Inferior parietal cortex (tissue), 1 donor: ENCODE data around the gene AGBL1.
A peak's percentile ranks its signal among the peaks of the same experiment; 100 is the strongest.
"Not testable (repeated sequence)": the region's sequence is repeated elsewhere in the genome, so short reads cannot be mapped to it uniquely, and the experiment has no call there.

Experiments used
- DNase-seq: peaks from one replicate; pipeline ENCODE4 v3.0.0-alpha.2; 2016; ENCODE audit errors: extremely low spot score

The AGBL1 gene

GRCh38 chr15:86082619-86083380, 3.1 kb downstream of the AGBL1 start:
- peak; percentile 64 for DNase-seq

DNA sequence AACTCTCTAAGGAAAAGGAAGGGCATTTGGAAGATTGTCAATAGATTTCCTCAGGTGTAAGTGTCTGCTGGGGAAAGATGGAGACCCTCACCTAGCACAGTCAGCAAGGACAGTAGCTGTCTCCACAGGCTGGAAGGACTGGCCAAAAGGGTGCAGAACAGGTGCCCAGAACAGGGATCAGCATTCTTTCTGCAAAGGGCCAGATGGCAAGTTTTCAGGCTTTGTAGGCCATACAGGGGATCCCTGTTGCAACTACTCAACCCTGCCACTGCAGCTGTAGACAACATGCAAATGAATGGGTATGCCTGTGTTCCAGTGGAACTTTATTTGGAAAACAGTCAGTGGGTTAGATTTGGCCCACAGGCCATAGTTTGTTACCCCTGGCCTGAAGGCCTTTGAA, 8.1 kb downstream of the AGBL1 start:
- no peak for DNase-seq

DNA sequence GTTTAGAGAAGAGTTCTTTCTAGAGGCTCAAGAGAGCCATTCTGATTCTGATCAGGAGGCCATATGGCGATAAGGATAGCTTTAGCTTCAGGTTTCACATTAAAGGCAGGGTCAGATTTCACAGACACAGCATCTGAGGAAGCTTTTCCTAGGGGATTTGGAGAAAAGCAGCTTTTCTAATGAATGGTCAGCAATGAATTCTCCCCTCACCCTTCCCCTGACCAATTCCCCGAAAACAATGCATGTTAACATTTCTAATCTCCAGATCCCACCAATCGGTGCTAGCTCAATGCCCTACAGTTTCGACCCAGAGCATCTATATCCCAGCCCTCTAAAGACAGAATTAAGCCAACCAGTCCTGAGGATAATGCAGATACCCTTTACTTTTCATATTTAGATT, 9.8 kb downstream of the AGBL1 start:
- no peak for DNase-seq

DNA sequence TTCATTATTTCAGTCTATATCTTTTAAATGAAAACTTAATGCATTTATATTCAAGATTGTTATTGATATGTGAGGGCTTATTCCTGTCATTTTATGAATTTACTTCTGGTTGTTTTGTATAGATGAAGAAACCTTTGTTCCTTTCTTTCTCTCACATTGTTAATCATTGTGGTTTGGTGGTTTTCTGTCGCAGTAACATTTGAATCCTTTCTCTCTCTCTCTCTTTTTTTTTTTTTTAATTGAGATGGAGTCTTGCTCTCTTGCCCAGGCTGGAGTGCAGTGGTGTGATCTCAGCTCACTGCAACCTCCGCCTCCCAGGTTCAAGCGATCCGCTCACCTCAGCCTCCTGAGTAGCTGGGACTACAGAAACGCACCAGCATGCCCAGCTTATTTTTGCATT, 22.1 kb downstream of the AGBL1 start:
- DNase-seq = no peak

DNA sequence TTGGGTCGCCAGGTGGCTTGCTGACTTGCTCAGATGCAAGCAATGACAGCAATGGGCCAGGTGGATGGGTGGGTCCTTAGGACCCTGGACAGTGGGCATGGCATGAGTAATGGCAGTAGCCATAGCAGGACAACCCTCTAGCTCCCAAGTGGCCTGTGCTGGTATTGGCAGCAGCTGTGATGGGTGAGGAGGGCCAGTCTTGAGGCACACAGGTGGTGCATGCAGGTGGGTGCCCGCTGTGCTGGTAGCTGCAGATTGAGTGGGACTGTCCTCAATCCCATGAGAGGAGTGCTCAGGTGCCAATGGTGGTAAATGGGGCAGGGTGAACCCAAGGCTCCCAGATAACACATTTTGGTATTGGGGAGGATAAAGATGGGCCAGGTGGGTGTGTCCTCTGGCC, 24.2 kb downstream of the AGBL1 start:
- no peak for DNase-seq

DNA sequence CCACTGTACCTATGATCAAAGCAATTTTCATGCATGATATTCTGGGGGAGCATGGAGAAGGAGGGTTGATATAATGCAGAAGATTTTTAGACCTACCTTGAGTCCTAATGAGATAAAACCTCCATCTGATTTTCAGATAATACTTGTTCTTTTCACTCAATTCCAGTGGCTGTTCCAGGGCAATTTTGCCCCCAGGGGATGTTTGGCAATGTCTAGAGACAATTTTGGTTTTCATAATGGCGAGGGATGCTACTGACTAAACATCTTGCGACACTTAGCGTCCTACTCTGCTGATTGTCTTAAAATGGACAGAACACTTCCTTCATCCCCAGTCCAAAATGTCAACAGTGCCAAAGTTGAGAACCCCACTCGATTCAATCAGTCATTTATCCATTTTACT, 26.6 kb downstream of the AGBL1 start:
- DNase-seq = no peak

GRCh38 chr15:86115145-86115801, 35.6 kb downstream of the AGBL1 start:
- DNase-seq = peak; percentile 32

GRCh38 chr15:86121568-86122225, 42.0 kb downstream of the AGBL1 start:
- DNase-seq = no peak

GRCh38 chr15:86122691-86123391, 43.2 kb downstream of the AGBL1 start:
- not testable (repeated sequence) for DNase-seq

- no peak for DNase-seq
These were observed 46.1 kb downstream of the AGBL1 start for GRCh38 chr15:86125775-86126174.

DNA sequence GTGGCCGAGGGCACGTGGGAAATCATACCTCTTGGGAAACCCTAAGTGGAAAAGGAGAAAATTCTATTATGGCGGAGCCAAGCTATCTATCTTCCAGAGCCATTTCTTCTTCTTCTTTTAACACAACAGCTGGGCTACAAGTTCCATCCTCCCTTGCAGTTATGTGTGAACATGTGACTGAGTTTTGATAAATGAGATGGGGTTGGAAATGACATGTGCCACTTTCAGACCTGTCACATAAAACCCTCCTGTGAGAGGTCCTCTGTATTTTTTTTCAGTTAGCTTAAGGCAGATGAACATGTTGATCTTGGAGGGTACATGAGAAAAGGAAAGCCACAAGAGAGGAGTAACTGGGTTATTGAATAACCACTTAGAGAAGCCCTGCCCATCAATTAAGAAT, 47.9 kb downstream of the AGBL1 start:
- no peak for DNase-seq

- no peak for DNase-seq
These were observed 55.4 kb downstream of the AGBL1 start for GRCh38 chr15:86135041-86135440.

- no peak for DNase-seq
These were observed 57.2 kb downstream of the AGBL1 start for GRCh38 chr15:86136861-86137260.

GRCh38 chr15:86138798-86139197, 59.1 kb downstream of the AGBL1 start:
- DNase-seq = no peak

- no peak for DNase-seq
These were observed 60.2 kb downstream of the AGBL1 start for GRCh38 chr15:86139828-86140227.

DNA sequence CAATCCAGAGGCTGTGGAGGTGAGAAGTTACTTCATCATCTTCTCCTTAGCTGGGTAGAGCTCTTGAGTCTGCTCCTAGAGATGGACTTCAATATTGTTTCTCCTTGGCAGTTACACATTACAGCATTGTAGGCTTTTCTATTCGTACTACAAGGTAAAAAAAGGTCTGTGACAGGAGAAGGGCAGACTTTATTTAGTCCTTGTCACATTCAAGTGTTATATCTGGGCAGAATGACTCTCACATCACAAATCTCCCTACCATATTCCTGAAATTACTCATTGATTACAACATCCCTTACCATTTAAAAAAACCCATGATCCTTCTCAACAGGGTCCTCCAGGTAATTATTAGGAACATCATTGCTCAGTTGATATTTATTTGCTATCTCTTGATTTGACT, 75.0 kb downstream of the AGBL1 start:
- no peak for DNase-seq

- DNase-seq = no peak
These were observed 75.9 kb downstream of the AGBL1 start for GRCh38 chr15:86155551-86155950.

DNA sequence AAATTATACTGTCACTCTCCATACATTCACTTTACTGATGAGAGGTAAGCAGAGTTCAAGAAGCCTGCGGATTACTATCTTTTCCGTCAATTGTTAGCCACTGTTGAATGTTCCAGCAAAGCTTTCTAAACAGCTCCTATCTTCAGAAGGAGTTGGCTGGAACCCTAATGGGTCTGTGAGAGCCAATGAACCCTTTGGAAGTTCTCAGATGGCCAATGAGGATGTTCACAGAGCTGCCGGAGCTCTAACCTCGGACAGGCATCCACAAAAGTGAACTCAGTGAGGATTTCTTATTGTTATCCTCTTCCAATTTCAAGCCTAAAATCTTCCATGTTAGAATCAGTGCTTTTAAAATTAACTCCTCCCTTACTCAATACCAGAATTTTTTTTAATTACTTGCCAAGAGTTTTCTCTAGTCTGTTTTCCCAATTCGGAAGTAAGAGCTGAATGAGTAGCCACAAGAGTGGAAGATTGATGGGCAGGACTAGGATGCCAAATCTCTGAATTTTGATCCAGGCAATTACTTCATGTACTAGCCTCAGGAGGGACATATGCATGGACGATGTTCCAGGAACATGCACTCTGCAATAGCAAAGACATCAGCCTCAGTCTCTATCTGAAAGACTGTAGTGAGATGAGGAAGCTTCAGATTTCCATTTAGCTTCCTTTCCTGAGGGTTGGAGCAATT, 78.1 kb downstream of the AGBL1 start:
- DNase-seq = no peak

DNA sequence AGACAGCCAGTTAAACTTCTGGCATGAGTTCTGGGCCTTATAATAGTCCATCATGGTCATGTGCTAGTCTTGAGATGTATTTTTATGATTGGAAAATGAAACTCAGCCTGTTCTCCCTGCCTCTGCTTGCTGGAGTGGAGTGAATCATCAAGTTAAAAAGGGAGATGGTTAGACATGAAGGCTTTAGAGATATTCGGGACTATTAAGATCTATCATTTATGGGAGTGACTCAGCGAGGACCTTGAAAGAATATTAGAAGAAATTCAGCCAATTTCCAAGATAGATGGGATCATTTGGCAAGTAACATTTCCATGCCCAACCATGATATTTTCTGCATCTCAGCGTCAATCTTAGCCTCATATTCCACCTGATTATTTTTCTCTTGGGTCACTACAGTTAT, 79.8 kb downstream of the AGBL1 start:
- no peak for DNase-seq

GRCh38 chr15:86161250-86161649, 81.6 kb downstream of the AGBL1 start:
- no peak for DNase-seq

GRCh38 chr15:86162172-86162591, 82.5 kb downstream of the AGBL1 start:
- DNase-seq = no peak

DNA sequence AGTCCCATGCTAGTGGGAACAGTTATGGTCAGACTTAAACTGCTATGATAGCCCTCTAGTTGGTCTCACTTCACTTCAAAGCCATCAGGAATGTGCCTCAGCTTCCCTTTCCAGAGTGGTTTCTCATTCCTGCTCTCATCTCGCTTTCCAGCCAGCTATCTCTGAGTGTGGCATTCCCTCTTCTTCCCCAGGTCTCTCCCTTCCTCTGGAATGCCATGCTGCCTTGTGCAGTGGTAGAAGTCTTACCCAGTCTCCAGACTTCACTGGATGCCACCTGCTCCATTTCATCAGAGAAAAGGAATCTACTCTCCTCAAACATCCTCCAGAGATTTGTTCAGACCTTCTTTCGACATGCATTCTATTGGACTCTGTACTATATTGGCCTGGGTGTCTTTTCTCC, 83.0 kb downstream of the AGBL1 start:
- DNase-seq = no peak
